Peyer's patch (tissue), 4 donors: ENCODE measurements around the gene KCND2.

Source experiments
- POLR2A ChIP-seq, 2 donors: fragments of 450-650 bp; IDR thresholded peaks; one replicate each; pipeline ENCODE4 v1.5.1; 2017; ENCODE audit warnings: antibody characterized with exemption in 2 of 2, mild to moderate bottlenecking in 2 of 2, moderate library complexity in 2 of 2
- TF ChIP-seq, protein P1 (sequence below), 6 experiments: fragments of 450-650 bp in 4 of 6; fragments of 200-600 bp in 2 of 6; sonication (generic) in 1 of 6; IDR thresholded peaks; one replicate each; pipeline ENCODE4 v1.5.1; 2017 to 2019; ENCODE audit warnings: antibody characterized with exemption in 6 of 6, mild to moderate bottlenecking in 3 of 6, moderate library complexity in 1 of 6

- TF ChIP-seq, protein P1, sequence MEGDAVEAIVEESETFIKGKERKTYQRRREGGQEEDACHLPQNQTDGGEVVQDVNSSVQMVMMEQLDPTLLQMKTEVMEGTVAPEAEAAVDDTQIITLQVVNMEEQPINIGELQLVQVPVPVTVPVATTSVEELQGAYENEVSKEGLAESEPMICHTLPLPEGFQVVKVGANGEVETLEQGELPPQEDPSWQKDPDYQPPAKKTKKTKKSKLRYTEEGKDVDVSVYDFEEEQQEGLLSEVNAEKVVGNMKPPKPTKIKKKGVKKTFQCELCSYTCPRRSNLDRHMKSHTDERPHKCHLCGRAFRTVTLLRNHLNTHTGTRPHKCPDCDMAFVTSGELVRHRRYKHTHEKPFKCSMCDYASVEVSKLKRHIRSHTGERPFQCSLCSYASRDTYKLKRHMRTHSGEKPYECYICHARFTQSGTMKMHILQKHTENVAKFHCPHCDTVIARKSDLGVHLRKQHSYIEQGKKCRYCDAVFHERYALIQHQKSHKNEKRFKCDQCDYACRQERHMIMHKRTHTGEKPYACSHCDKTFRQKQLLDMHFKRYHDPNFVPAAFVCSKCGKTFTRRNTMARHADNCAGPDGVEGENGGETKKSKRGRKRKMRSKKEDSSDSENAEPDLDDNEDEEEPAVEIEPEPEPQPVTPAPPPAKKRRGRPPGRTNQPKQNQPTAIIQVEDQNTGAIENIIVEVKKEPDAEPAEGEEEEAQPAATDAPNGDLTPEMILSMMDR (IDR thresholded peaks at IDR 0.05) = no peak
- no peak for TF ChIP-seq POLR2A (IDR thresholded peaks at IDR 0.05)
Observed at GRCh38 chr7:120486164-120486563, 213.2 kb downstream of the KCND2 start.
